ENCODE results near the gene SNX33. TPM values are rescaled to one million over a fixed set of nuclear protein-coding genes. Genes with fewer than 3 reads are reported as not detected.

Gene SNX33
- total RNA-seq, 3 donors from 2014 or later, result 23.6 to 38.2 (median 28.7) TPM

- H3K36me3 ChIP-seq (ENCODE audit: low read depth), result no peaks in the 10 kb centered on the region
- intact Hi-C loops (cut with DNase I, micrococcal nuclease), result no loop called here
- peaks cover 28% of the 10 kb centered on the region for H3K4me1 ChIP-seq (ENCODE audit: low read depth)
- DNase-seq, result no peak
- no peak for TF ChIP-seq CTCF (IDR thresholded peaks at IDR 0.05)
- no peak for ATAC-seq
- H3K9me3 ChIP-seq, result no peaks in the 10 kb centered on the region
- H3K4me3 ChIP-seq, result no peak overlapping the region
Observed at GRCh38 chr15:75669191-75669878, 21.6 kb downstream of the SNX33 start.

- no peak for DNase-seq
- peaks cover 24% of the 10 kb centered on the region for H3K4me1 ChIP-seq (ENCODE audit: low read depth)
- no peaks in the 10 kb centered on the region for H3K36me3 ChIP-seq (ENCODE audit: low read depth)
- no peak overlapping the region for H3K4me3 ChIP-seq
- no peak for ATAC-seq
- no peak for TF ChIP-seq CTCF (IDR thresholded peaks at IDR 0.05)
- H3K9me3 ChIP-seq, result no peaks in the 10 kb centered on the region
- intact Hi-C loops (cut with DNase I, micrococcal nuclease), result no loop called here
Observed at GRCh38 chr15:75669879-75670212, 22.1 kb downstream of the SNX33 start.

GRCh38 chr15:75671730-75672602 is 24.3 kb downstream of the SNX33 start:
- TF ChIP-seq CTCF (IDR thresholded peaks at IDR 0.05), result no peak
- Histone ChIP-seq H3K4me3 (no peak overlapping the region), H3K4me1 (ENCODE audit: low read depth) (peaks cover 7% of the 10 kb centered on the region), H3K9me3 (no peaks in the 10 kb centered on the region), H3K36me3 (ENCODE audit: low read depth) (no peaks in the 10 kb centered on the region)
- intact Hi-C loops (cut with DNase I, micrococcal nuclease), result no loop called here
- DNase-seq (no peak), ATAC-seq (no peak)

GRCh38 chr15:75672646-75673425 is 25.1 kb downstream of the SNX33 start:
- no peak for TF ChIP-seq CTCF (IDR thresholded peaks at IDR 0.05)
- Histone ChIP-seq H3K9me3 (no peaks in the 10 kb centered on the region), H3K4me3 (no peak overlapping the region), H3K4me1 (ENCODE audit: low read depth) (no peaks in the 10 kb centered on the region), H3K36me3 (ENCODE audit: low read depth) (no peaks in the 10 kb centered on the region)
- DNase-seq (no peak), ATAC-seq (peak; percentile 4)
- intact Hi-C loops (cut with DNase I, micrococcal nuclease), result no loop called here

GRCh38 chr15:75673426-75674235 is 25.9 kb downstream of the SNX33 start:
- Histone ChIP-seq H3K9me3 (no peaks in the 10 kb centered on the region), H3K36me3 (ENCODE audit: low read depth) (no peaks in the 10 kb centered on the region), H3K4me3 (no peak overlapping the region), H3K4me1 (ENCODE audit: low read depth) (no peaks in the 10 kb centered on the region)
- TF ChIP-seq CTCF (IDR thresholded peaks at IDR 0.05), result no peak
- DNase-seq, result peak in 2 of 3 donors; percentile 43 to 77
- ATAC-seq, result peak; percentile 28
- intact Hi-C loops (cut with DNase I, micrococcal nuclease), result no loop called here
